A673 (cell line): ENCODE results near the gene GRP. TPM values are rescaled to one million over a fixed set of nuclear protein-coding genes. Genes with fewer than 3 reads are reported as not detected.

Source experiments
- BruUV-seq: library from RNA; stranded (reverse); fragments of 400-500 nt; replicated peaks from 2 replicates; lab custom pipeline; 2021; lab: Mats Ljungman, UMichigan
- CTCF ChIA-PET: fragments of 300-600 bp; sonication (Branson Sonifier 250); formaldehyde crosslinking; loops from one replicate; lab custom pipeline; 2022; ENCODE audit warnings: antibody characterized with exemption; lab: Charles Lee
- POLR2A ChIA-PET: fragments of 300-600 bp; sonication (Branson Sonifier 250); formaldehyde crosslinking; loops from one replicate; lab custom pipeline; 2022; ENCODE audit warnings: antibody characterized with exemption; ENCODE audit not compliant: low non-redundant PET; lab: Charles Lee
- DNase-seq: peaks from one replicate; pipeline ENCODE4 v3.0.0-alpha.2; 2015; ENCODE audit warnings: low spot score
- H3K27ac ChIP-seq: fragments of 200-600 bp; sonication (generic); 2 replicates; pipeline ENCODE4 v1.5.1; 2016; ENCODE audit warnings: mixed run types, low read depth, mild to moderate bottlenecking, mixed read lengths, antibody characterized with exemption, low read length; ENCODE audit not compliant: poor library complexity, severe bottlenecking
- H3K27me3 ChIP-seq: fragments of 200-600 bp; sonication (generic); replicated peaks from 2 replicates; pipeline ENCODE4 v1.6.1; 2017; ENCODE audit warnings: mixed run types, low read depth, mild to moderate bottlenecking, mixed read lengths, antibody characterized with exemption, low read length; ENCODE audit not compliant: insufficient read depth, poor library complexity
- H3K36me3 ChIP-seq: fragments of 200-600 bp; sonication (generic); 2 replicates; pipeline ENCODE4 v1.6.1; 2016; ENCODE audit warnings: mixed run types, mild to moderate bottlenecking, mixed read lengths, antibody characterized with exemption, low read length; ENCODE audit not compliant: insufficient read depth, poor library complexity, severe bottlenecking
- H3K4me1 ChIP-seq: fragments of 200-600 bp; sonication (generic); 2 replicates; pipeline ENCODE4 v1.6.1; 2017; ENCODE audit warnings: mixed run types, mild to moderate bottlenecking, mixed read lengths, antibody characterized with exemption, low read length; ENCODE audit not compliant: insufficient read depth, poor library complexity, severe bottlenecking
- H3K4me3 ChIP-seq: fragments of 200-600 bp; sonication (generic); 2 replicates; pipeline ENCODE4 v1.5.1; 2016; ENCODE audit warnings: low read depth, mixed run types, mild to moderate bottlenecking, mixed read lengths, low read length; ENCODE audit not compliant: poor library complexity, severe bottlenecking
- H3K9me3 ChIP-seq: fragments of 200-600 bp; sonication (generic); 2 replicates; pipeline ENCODE4 v1.6.1; 2016; ENCODE audit warnings: mixed run types, low read depth, mild to moderate bottlenecking, mixed read lengths, antibody characterized with exemption, low read length; ENCODE audit not compliant: poor library complexity, severe bottlenecking
- CTCF ChIP-seq: fragments of 300-800, 200-600 bp; sonication (generic); conservative IDR thresholded peaks from 2 replicates; pipeline ENCODE4 v1.5.1; 2017; ENCODE audit warnings: low read depth, mild to moderate bottlenecking, antibody characterized with exemption, low read length, moderate library complexity, mixed read lengths
- EZH2 ChIP-seq: fragments of 200-600 bp; sonication (generic); IDR thresholded peaks from 2 replicates; pipeline ENCODE4 v1.6.1; 2017; ENCODE audit warnings: borderline replicate concordance, low read depth, mild to moderate bottlenecking, mixed read lengths, antibody characterized with exemption, low read length; ENCODE audit not compliant: poor library complexity, severe bottlenecking
- intact Hi-C: fragments of 100-400 bp; cut with micrococcal nuclease; formaldehyde crosslinking; loops from one replicate; pipeline ENCODE4 v1.10.0; 2022; ENCODE audit not compliant: unreplicated experiment
- total RNA-seq: library from RNA; stranded (reverse); gene quantifications from 2 replicates; pipeline ENCODE4 v1.2.3, GENCODE V29; 2021

GRP gene
- total RNA-seq, 1 experiment from 2014 or later, result 346 TPM

GRCh38 chr18:59220784-59221765 lies 1.1 kb downstream of the GRP start:
- Histone ChIP-seq H3K27me3 (no peaks in the 10 kb centered on the region), H3K27ac (peak overlapping the region; percentile 90), H3K9me3 (no peaks in the 10 kb centered on the region), H3K36me3 (peaks cover 11% of the 10 kb centered on the region), H3K4me1 (peaks cover 40% of the 10 kb centered on the region), H3K4me3 (peak overlapping the region; percentile 86)
- TF ChIP-seq EZH2 (no peak), CTCF (no peak)
- no peak for DNase-seq
- intact Hi-C loops, result loop anchor here (5.0 to 10.0 kb wide), 4 partner anchors 79 to 436 kb away; no protein-coding TSS in a partner anchor
- ChIA-PET POLR2A (no interaction called here), CTCF (interaction anchor here (0.5 to 1.2 kb wide), 3 partner anchors 87 to 181 kb away, joined by 3 read pairs; no protein-coding TSS in a partner anchor)
- no TSS peak for BruUV-seq

- intact Hi-C loops, result loop anchor here (5.0 to 10.0 kb wide), 4 partner anchors 80 to 438 kb away; no protein-coding TSS in a partner anchor
- no peak for DNase-seq
- Histone ChIP-seq H3K27ac (peak overlapping the region; percentile 25), H3K4me3 (peak overlapping the region; percentile 86), H3K27me3 (no peaks in the 10 kb centered on the region), H3K9me3 (no peaks in the 10 kb centered on the region), H3K4me1 (peaks cover 53% of the 10 kb centered on the region), H3K36me3 (peaks cover 24% of the 10 kb centered on the region)
- no TSS peak for BruUV-seq
- ChIA-PET POLR2A (no interaction called here), CTCF (no interaction called here)
- TF ChIP-seq CTCF (no peak), EZH2 (no peak)
Observed at GRCh38 chr18:59222341-59222740, 2.4 kb downstream of the GRP start.

GRCh38 chr18:59228351-59228750 lies 8.4 kb downstream of the GRP start:
- BruUV-seq, result no TSS peak

More at GRCh38 chr18:59228351-59228750, 8.4 kb downstream of the GRP start:
- ChIA-PET POLR2A (interaction anchor here (0.6 kb wide), 1 partner anchor 8 kb away, joined by 3 read pairs; the partner anchor contains the start of gene GRP), CTCF (interaction anchor here (0.5 kb wide), 1 partner anchor 126 kb away, joined by 3 read pairs; no protein-coding TSS in a partner anchor)
- TF ChIP-seq EZH2 (no peak), CTCF (no peak)
- H3K4me1 ChIP-seq, result peaks cover 83% of the 10 kb centered on the region
- intact Hi-C loops, result loop anchor here (10.0 kb wide), 1 partner anchor 444 kb away; no protein-coding TSS in a partner anchor
- no peaks in the 10 kb centered on the region for H3K27me3 ChIP-seq
- peaks cover 52% of the 10 kb centered on the region for H3K36me3 ChIP-seq
- peak; percentile 89 for DNase-seq
- H3K9me3 ChIP-seq, result no peaks in the 10 kb centered on the region
- H3K4me3 ChIP-seq, result no peak overlapping the region
- peak overlapping the region; percentile 74 for H3K27ac ChIP-seq
